Esophagus muscularis mucosa (tissue), 3 donors: ENCODE data around the gene NCAM1.

ENCODE experiments used
- CTCF ChIP-seq, 3 experiments: fragments of 200-600 bp in 2 of 3; fragments of 450-650 bp in 1 of 3; sonication (generic) in 2 of 3; IDR thresholded peaks; one replicate each; pipeline ENCODE4 v1.5.1; 2017 to 2019; ENCODE audit warnings: antibody characterized with exemption in 3 of 3, mild to moderate bottlenecking in 2 of 3, moderate library complexity in 1 of 3
- POLR2AphosphoS5 ChIP-seq, 2 donors: sonication (generic); formaldehyde crosslinking; IDR thresholded peaks; one replicate each; pipeline ENCODE4 v1.6.1; 2017; ENCODE audit warnings: antibody characterized with exemption in 2 of 2

- TF ChIP-seq CTCF (IDR thresholded peaks at IDR 0.05) = no peak
- no peak for TF ChIP-seq POLR2AphosphoS5 (IDR thresholded peaks at IDR 0.05)
Observed at GRCh38 chr11:113274713-113275582, 313.7 kb downstream of the NCAM1 start.
